ENCODE measurements around the gene CCDC144A. TPM values are rescaled to one million over a fixed set of nuclear protein-coding genes. Genes with fewer than 3 reads are reported as not detected.
A peak's percentile ranks its signal among the peaks of the same experiment; 100 is the strongest.
"Not testable (repeated sequence)": the region's sequence is repeated elsewhere in the genome, so short reads cannot be mapped to it uniquely, and the experiment has no call there.

CCDC144A gene
- total RNA-seq, 1 experiment from 2014 or later: 0.26 TPM

GRCh38 chr17:16807620-16808019, 117.6 kb downstream of the CCDC144A start:
- not testable (repeated sequence) for H3K9me3 ChIP-seq, H3K36me3 ChIP-seq, H3K4me3 ChIP-seq, H3K27me3 ChIP-seq, DNase-seq

- H3K4me3 ChIP-seq, H3K36me3 ChIP-seq, H3K27me3 ChIP-seq, DNase-seq, H3K9me3 ChIP-seq: not testable (repeated sequence)
Observed at GRCh38 chr17:16810236-16810635, 120.2 kb downstream of the CCDC144A start.

DNA sequence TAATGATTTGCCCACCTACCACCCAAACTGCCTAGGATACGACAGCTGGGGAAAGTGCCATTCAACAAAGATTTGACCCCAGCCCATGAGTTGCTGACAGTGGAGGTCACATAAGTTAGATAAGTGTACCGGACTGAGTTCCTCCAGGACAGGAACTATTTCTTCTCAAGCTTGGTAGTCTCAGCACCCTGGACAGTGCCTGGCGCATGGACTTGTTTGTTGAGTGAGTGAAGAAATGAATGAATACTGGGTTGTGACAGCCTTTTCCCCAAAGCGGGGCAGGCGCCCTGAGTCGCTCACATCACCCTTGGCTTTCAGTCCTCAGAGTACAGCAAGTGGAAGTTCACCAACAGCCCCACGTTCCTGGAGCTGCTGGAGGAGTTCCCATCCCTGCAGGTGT, 122.1 kb downstream of the CCDC144A start:
- peak; percentile 12 for DNase-seq

DNA sequence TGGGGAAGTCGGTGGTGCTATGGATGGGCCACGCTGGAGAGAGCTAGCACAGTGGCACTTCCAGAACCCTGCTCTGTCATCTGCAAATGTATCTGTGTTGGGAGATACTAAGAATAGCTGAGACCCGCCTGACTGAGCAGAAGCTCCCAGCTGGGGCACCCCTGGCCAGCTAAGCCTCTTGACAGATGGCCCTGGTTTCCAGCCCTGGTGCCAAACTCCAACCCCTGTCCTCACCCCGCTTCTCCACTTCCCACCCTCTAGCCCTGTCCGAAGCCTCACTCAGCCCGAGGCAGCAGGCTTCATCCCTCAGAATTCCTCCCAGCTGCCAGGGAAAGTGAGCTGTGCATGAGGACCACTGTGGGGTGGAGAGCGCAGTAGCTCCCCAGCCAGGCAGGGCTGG, 124.4 kb downstream of the CCDC144A start:
- no peak for DNase-seq
- Histone ChIP-seq H3K4me3 (no peak overlapping the region), H3K9me3 (no peaks in the 10 kb centered on the region), H3K27me3 (no peaks in the 10 kb centered on the region), H3K36me3 (no peaks in the 10 kb centered on the region)

More for the DNA sequence above, 122.1 kb downstream of the CCDC144A start:
- H3K4me3 ChIP-seq, H3K27me3 ChIP-seq, H3K9me3 ChIP-seq, H3K36me3 ChIP-seq: not testable (repeated sequence)

- H3K4me3 ChIP-seq: no peak overlapping the region
- no peaks in the 10 kb centered on the region for H3K9me3 ChIP-seq
- H3K27me3 ChIP-seq: no peaks in the 10 kb centered on the region
- DNase-seq: no peak
- no peaks in the 10 kb centered on the region for H3K36me3 ChIP-seq
Observed at GRCh38 chr17:16817201-16817600, 127.2 kb downstream of the CCDC144A start.

GRCh38 chr17:16817940-16818339, 127.9 kb downstream of the CCDC144A start:
- not testable (repeated sequence) for H3K27me3 ChIP-seq, H3K4me3 ChIP-seq, DNase-seq, H3K36me3 ChIP-seq, H3K9me3 ChIP-seq

GRCh38 chr17:16818340-16818739, 128.3 kb downstream of the CCDC144A start:
- no peaks in the 10 kb centered on the region for H3K9me3 ChIP-seq
- no peak overlapping the region for H3K4me3 ChIP-seq
- no peak for DNase-seq
- no peaks in the 10 kb centered on the region for H3K27me3 ChIP-seq
- H3K36me3 ChIP-seq: no peaks in the 10 kb centered on the region

DNA sequence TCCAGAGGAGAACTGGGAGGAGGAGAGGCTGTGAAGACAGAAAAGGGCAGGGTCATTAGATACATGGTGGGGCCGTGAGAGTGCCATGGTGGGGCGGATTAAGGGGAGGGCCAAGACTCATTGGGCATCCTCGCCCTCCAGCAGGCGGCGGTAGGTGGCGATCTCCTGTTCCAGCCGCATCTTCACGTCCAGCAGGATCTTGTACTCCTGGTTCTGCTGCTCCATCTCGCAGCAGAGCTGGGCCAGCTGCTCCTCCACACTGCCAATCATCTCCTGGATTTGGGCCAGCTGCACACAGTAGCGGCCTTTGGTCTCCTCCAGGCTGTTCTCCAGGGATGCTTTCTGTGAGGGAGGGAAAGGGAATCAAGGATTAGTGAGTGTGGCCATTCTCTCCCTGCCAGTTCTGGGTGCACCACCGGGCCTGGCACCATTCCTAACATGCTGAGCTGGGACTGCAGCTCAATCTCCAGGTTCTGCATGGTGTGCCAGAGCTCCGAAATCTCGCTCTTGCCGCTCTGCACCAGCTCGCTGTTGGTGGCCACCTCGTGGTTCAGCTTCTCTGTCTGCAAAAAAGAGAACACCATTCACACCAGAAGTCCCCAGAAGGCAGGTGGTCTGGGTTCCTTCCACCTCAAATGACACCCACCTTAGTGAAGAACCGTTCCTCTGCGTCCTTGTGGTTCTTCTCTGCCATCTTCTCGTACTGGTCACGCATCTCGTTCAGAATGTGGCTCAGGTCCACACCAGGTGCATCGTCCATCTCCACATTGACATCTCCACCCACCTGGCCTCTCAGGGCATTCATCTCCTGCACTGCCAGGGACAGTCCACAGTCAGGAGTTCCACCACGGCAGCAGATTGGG, 129.0 kb downstream of the CCDC144A start:
- Histone ChIP-seq H3K9me3 (no peaks in the 10 kb centered on the region), H3K27me3 (no peaks in the 10 kb centered on the region), H3K4me3 (no peak overlapping the region), H3K36me3 (no peaks in the 10 kb centered on the region)
- DNase-seq: no peak

DNA sequence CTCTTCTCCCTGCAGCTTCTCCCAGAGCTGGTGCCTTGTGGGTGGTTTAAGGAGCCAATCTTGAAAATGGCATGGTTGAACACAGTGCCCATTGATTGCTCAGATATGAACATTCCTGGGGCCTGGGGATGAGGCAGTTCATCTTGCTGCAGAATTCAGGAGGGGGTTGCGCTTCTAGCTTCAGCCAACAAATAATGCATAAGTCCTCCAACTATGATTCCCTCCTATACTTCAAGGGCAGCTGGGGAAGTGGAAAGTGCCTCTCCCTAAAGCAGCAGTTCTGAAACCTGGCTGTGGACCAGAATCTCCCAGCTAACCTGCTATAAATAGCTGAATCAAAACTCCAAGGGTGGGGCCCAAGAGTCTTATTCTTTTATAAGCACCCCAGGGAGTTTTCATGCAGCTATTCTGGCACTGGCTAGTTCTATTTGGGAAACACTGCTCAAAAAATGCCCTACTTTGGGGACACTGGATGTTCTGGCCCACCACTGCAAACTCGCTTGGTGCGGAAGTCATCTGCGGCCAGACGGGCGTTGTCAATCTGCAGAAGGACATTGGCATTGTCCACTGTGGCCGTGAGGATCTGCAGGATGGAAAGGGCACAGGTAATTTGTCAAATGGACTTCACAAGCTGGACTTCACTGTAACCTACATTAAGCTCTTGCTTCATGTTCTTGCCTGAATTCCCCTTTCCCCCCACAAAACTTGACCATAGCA, 130.3 kb downstream of the CCDC144A start:
- H3K27me3 ChIP-seq: no peaks in the 10 kb centered on the region
- H3K4me3 ChIP-seq: no peak overlapping the region
- H3K9me3 ChIP-seq: no peaks in the 10 kb centered on the region
- DNase-seq: no peak
- H3K36me3 ChIP-seq: no peaks in the 10 kb centered on the region

DNA sequence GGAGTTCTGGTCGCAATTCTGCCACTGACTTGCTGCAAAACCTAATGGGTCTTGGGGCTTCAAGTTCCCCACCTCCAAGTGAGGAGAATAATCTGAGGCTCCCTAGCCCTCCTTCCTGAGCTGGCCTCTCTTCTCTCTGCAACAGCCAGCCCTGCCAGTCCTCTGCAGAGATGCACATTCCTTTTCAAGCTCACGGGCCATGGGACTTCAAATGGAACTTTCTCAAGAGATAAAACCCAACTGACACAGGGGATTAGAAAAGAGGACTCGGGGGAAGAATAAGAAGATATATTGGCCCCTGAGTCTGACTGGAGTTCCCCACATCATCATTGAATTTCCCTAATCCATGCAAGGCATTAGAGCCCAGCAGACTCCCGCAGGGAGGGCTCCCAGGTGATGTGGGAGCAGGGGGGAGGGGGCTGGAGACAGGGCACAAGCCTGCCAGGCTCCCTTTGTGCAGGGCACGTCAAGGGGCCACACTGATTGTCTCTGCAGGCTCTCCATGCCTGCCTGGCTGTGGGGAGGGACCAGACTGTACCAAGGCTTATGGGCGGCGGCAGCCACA, 131.0 kb downstream of the CCDC144A start:
- Histone ChIP-seq H3K36me3 (no peaks in the 10 kb centered on the region), H3K27me3 (no peaks in the 10 kb centered on the region), H3K4me3 (no peak overlapping the region), H3K9me3 (no peaks in the 10 kb centered on the region)
- no peak for DNase-seq

- H3K9me3 ChIP-seq, H3K27me3 ChIP-seq, DNase-seq, H3K4me3 ChIP-seq, H3K36me3 ChIP-seq: not testable (repeated sequence)
Observed at GRCh38 chr17:16822133-16822532, 132.1 kb downstream of the CCDC144A start.

DNA sequence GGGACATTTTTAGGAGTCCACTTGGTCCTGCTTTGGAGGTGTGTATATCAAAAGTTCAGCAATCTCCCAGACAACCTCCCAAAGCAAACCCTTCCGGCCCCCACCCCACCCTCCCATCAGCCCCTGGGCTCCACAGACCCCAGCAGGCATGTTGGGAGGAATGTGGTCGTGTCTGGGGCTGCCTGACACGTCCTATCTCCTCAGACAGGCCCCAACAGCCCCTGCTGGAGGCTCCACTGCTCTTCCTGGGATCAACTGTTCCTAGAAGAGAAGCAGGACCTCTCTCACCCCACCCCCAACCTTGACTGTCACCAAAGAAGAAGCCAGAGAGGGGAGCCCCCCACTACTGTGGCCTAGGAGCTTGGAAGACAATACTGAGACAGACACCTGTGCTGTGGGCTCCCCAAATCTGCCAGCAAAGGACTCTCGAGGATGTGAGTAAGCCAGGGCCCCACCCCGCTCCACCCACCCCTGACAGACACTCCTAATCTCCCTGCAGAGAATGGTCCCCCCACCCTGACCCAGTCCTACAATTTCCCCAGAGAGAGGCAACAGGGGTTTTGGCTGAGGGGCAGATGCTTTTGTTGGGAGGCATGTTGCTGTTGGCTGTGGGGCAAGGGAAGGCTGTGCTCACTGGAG, 133.8 kb downstream of the CCDC144A start:
- H3K4me3 ChIP-seq, H3K9me3 ChIP-seq, H3K36me3 ChIP-seq, DNase-seq, H3K27me3 ChIP-seq: not testable (repeated sequence)

Other genes starting within 250 kb of the CCDC144A start
- gene LRRC75A, start 198.0 kb upstream of the CCDC144A start, total RNA-seq (2014; rRNA removed; shearing (Covaris generic); ENCODE audit: low replicate concordance): 0.03 TPM in 1 of 2 replicates, not detected in the other
- 2.2 and 21.7 TPM in 2 replicates for gene ZNF287, start 121.0 kb upstream of the CCDC144A start, total RNA-seq (2014; rRNA removed; shearing (Covaris generic); ENCODE audit: low replicate concordance)
- gene ZNF624, start 36.4 kb upstream of the CCDC144A start, total RNA-seq (2014; rRNA removed; shearing (Covaris generic); ENCODE audit: low replicate concordance): 1.9 and 2.8 TPM in 2 replicates